HL-60 (cell line): Measurements from ENCODE around the gene ABL1.

ENCODE experiments used
- POLR2AphosphoS5 ChIP-seq: IDR thresholded peaks from 2 replicates; pipeline ENCODE4 v1.6.1; 2012; ENCODE audit warnings: low read depth
- TF ChIP-seq, protein P1 (sequence below): IDR thresholded peaks from one replicate; pipeline ENCODE4 v1.5.1; 2011; ENCODE audit warnings: low read length, control low read depth, inconsistent platforms; ENCODE audit not compliant: insufficient read depth

DNA sequence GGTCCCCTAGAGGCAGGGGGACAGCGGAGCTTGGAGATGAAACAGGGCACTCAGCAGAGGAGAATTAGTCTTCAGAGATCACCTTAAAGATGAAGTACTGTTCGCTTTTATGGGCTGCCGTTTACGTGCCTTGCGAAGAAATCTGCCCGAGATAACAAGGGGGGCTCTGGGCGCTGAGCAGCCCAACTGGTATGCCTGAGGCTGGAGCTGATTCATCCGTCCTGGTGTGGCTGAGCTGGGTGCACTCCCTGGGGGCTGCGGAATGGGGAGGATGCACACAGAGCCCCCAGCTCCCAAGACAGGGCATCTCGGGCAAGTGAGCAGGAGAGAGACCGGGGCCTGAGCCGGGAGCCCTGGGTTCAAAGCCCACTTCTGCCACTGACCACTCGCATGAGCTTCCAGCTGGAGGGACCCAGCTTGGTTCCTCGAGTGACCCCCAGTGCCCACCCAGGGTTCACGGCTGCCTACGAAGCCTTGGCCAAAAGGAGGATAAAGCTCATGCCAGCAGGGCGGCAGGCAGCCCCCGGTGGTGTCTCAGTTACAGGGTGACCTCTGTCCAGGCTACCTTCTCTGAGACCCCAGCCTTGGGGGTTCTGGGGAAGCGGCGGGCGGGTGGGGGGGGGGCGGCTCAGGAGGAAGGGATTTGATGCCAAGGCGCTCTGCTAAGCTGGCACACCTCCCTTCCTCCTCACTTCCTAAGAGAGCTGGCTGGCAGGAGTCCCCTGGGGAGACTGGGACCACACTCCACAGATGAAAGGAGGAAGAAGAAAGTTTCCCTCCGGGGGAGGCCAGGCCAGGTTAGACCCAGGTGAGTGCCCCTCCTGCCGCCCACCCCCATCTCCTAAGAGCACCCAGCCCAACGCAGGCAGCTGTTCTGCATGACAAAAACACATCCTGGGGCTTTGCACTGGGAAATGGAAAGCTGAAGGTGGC lies 98.3 kb downstream of the ABL1 start:
- TF ChIP-seq, protein P1, sequence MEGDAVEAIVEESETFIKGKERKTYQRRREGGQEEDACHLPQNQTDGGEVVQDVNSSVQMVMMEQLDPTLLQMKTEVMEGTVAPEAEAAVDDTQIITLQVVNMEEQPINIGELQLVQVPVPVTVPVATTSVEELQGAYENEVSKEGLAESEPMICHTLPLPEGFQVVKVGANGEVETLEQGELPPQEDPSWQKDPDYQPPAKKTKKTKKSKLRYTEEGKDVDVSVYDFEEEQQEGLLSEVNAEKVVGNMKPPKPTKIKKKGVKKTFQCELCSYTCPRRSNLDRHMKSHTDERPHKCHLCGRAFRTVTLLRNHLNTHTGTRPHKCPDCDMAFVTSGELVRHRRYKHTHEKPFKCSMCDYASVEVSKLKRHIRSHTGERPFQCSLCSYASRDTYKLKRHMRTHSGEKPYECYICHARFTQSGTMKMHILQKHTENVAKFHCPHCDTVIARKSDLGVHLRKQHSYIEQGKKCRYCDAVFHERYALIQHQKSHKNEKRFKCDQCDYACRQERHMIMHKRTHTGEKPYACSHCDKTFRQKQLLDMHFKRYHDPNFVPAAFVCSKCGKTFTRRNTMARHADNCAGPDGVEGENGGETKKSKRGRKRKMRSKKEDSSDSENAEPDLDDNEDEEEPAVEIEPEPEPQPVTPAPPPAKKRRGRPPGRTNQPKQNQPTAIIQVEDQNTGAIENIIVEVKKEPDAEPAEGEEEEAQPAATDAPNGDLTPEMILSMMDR: no peak
- no peak for TF ChIP-seq POLR2AphosphoS5
